GM12801 (cell line): Measurements from ENCODE around the gene ANKRD31.

Experiments used
- CTCF ChIP-seq: IDR thresholded peaks from one replicate; pipeline ENCODE4 v1.5.1; 2011; ENCODE audit warnings: control low read depth; ENCODE audit not compliant: insufficient read length; ENCODE audit errors: extremely low read depth

The ANKRD31 gene

GRCh38 chr5:75236322-75237316 lies at the start of gene ANKRD31:
ANKRD31 (minus strand) TSS chr5:75236878; CDS start chr5:75236686, 192 bp downstream.
- TF ChIP-seq CTCF, result no peak

- TF ChIP-seq CTCF, result no peak
Measured at GRCh38 chr5:75286211-75286773, 49.6 kb upstream of the ANKRD31 start.

- TF ChIP-seq CTCF, result no peak
Measured at GRCh38 chr5:75282581-75282980, 45.9 kb upstream of the ANKRD31 start.

GRCh38 chr5:75281716-75282465 lies 45.2 kb upstream of the ANKRD31 start:
- no peak for TF ChIP-seq CTCF

GRCh38 chr5:75279321-75279720 lies 42.6 kb upstream of the ANKRD31 start:
- no peak for TF ChIP-seq CTCF

GRCh38 chr5:75277463-75277862 lies 40.8 kb upstream of the ANKRD31 start:
- TF ChIP-seq CTCF, result no peak

- TF ChIP-seq CTCF, result no peak
Measured at GRCh38 chr5:75275756-75276155, 39.1 kb upstream of the ANKRD31 start.
